ENCODE data around the gene ZNF595.
A peak's percentile ranks its signal among the peaks of the same experiment; 100 is the strongest.
"Not testable (repeated sequence)": the region's sequence is repeated elsewhere in the genome, so short reads cannot be mapped to it uniquely, and the experiment has no call there.

The ZNF595 gene

GRCh38 chr4:85951-86350 lies 32.8 kb downstream of the ZNF595 start:
- DNase-seq (ENCODE audit: low read depth in 2 of 2), result no peak

GRCh38 chr4:86559-87324 lies 33.6 kb downstream of the ZNF595 start:
- not testable (repeated sequence) for DNase-seq (ENCODE audit: low read depth in 2 of 2)

GRCh38 chr4:98386-98785 lies 45.3 kb downstream of the ZNF595 start:
- no peak for DNase-seq (ENCODE audit: low read depth in 2 of 2)

- no peak for DNase-seq (ENCODE audit: low read depth in 2 of 2)
These were observed 46.7 kb downstream of the ZNF595 start for GRCh38 chr4:99863-100262.

GRCh38 chr4:107083-107443 lies 53.9 kb downstream of the ZNF595 start:
- DNase-seq (ENCODE audit: low read depth in 2 of 2), result no peak

- no peak for DNase-seq (ENCODE audit: low read depth in 2 of 2)
These were observed 54.6 kb downstream of the ZNF595 start for GRCh38 chr4:107444-108429.

- no peak for DNase-seq (ENCODE audit: low read depth in 2 of 2)
These were observed 59.6 kb downstream of the ZNF595 start for GRCh38 chr4:112771-113170.

- DNase-seq (ENCODE audit: low read depth in 2 of 2), result no peak
These were observed 60.6 kb downstream of the ZNF595 start for GRCh38 chr4:113732-114131.

GRCh38 chr4:114149-114548 lies 61.0 kb downstream of the ZNF595 start:
- DNase-seq (ENCODE audit: low read depth in 2 of 2), result no peak

- no peak for DNase-seq (ENCODE audit: low read depth in 2 of 2)
These were observed 63.4 kb downstream of the ZNF595 start for GRCh38 chr4:116499-116898.

GRCh38 chr4:120616-121015 lies 67.5 kb downstream of the ZNF595 start:
- DNase-seq (ENCODE audit: low read depth in 2 of 2), result no peak

- DNase-seq (ENCODE audit: low read depth in 2 of 2), result no peak
These were observed 68.4 kb downstream of the ZNF595 start for GRCh38 chr4:121408-122084.

GRCh38 chr4:123922-124274 lies 70.8 kb downstream of the ZNF595 start:
- not testable (repeated sequence) for DNase-seq (ENCODE audit: low read depth in 2 of 2)

- peak; percentile 94 to 95 for DNase-seq (ENCODE audit: low read depth in 2 of 2)
These were observed 71.4 kb downstream of the ZNF595 start, which contains the start of gene ZNF718 for GRCh38 chr4:124275-125081. Gene ZNF718, plus strand, starts transcription at chr4:124501. Its CDS starts 170 bp downstream, at chr4:124671.

- no peak for DNase-seq (ENCODE audit: low read depth in 2 of 2)
These were observed 72.1 kb downstream of the ZNF595 start for GRCh38 chr4:125091-125771.

GRCh38 chr4:125833-126232 lies 72.7 kb downstream of the ZNF595 start:
- DNase-seq (ENCODE audit: low read depth in 2 of 2), result no peak

GRCh38 chr4:132483-132882 lies 79.4 kb downstream of the ZNF595 start:
- no peak for DNase-seq (ENCODE audit: low read depth in 2 of 2)

Data from fibroblast of skin of left quadriceps (primary cell).